Activated T-helper 1 cell treated with anti-CD3 and anti-CD28 coated beads, Interleukin-12 subunit alpha, Interleukin-12 subunit beta, Interleukin-2, Interleukin-4 antibody, amounts not matched to agents 30 ng/mL and 10 ng/mL and 1 ng/mL, durations not matched to agents 14 hours and 24 hours and 36 hours (primary cell): ENCODE data around the gene RUFY4. TPM values are rescaled to one million over a fixed set of nuclear protein-coding genes. Genes with fewer than 3 reads are reported as not detected.
"Not testable (repeated sequence)": the region's sequence is repeated elsewhere in the genome, so short reads cannot be mapped to it uniquely, and the experiment has no call there.

Experiments
- DNase-seq: peaks from one replicate; pipeline ENCODE4 v3.0.0; 2021; ENCODE audit warnings: low spot score
- H3K27ac Mint-ChIP-seq: one replicate; pipeline ENCODE4 v1.8.0; 2021; ENCODE audit warnings: mild to moderate bottlenecking, mixed read lengths
- H3K27me3 Mint-ChIP-seq: one replicate; pipeline ENCODE4 v1.8.0; 2022; ENCODE audit warnings: mild to moderate bottlenecking, moderate library complexity, mixed read lengths; ENCODE audit not compliant: insufficient read depth
- H3K36me3 Mint-ChIP-seq: one replicate; pipeline ENCODE4 v1.8.0; 2021; ENCODE audit warnings: low read depth, mixed read lengths
- H3K4me1 Mint-ChIP-seq: one replicate; pipeline ENCODE4 v1.8.0; 2021; ENCODE audit warnings: low read depth, mixed read lengths
- H3K4me3 Mint-ChIP-seq: one replicate; pipeline ENCODE4 v1.8.0; 2021; ENCODE audit warnings: mild to moderate bottlenecking, moderate library complexity, mixed read lengths
- H3K9me3 Mint-ChIP-seq: one replicate; pipeline ENCODE4 v1.8.0; 2021; ENCODE audit warnings: mixed read lengths
- intact Hi-C: fragments of 100-400 bp; cut with micrococcal nuclease; formaldehyde crosslinking; loops from one replicate; pipeline ENCODE4 v1.15.1; 2024
- total RNA-seq: library from RNA; stranded (reverse); gene quantifications from 2 replicates; pipeline ENCODE4 v1.2.3, GENCODE V29; 2022

Gene RUFY4
- total RNA-seq, 1 donor from 2014 or later: 0.67 TPM

- DNase-seq: peak; percentile 65
- Mint-ChIP-seq H3K4me3 (peak overlapping the region; percentile 56), H3K27ac (peak overlapping the region; percentile 30), H3K4me1 (peaks cover 11% of the 10 kb centered on the region)
- intact Hi-C loops: loop anchor here (1.0 to 5.0 kb wide), 4 partner anchors 34 to 249 kb away; partner anchors contain the start of gene RUFY4
- H3K27me3 Mint-ChIP-seq, H3K36me3 Mint-ChIP-seq, H3K9me3 Mint-ChIP-seq: not testable (repeated sequence)
These were observed 34.4 kb upstream of the RUFY4 start for GRCh38 chr2:218034497-218035213.

GRCh38 chr2:218035463-218036100 is 33.5 kb upstream of the RUFY4 start:
- Mint-ChIP-seq H3K27me3 (peaks cover 2% of the 10 kb centered on the region), H3K4me3 (peak overlapping the region; percentile 23), H3K4me1 (peaks cover 16% of the 10 kb centered on the region), H3K27ac (peak overlapping the region; percentile 20), H3K9me3 (peaks cover 7% of the 10 kb centered on the region), H3K36me3 (peaks cover 1% of the 10 kb centered on the region)
- intact Hi-C loops: loop anchor here (2.0 kb wide), 1 partner anchor 33 kb away; the partner anchor contains the start of gene RUFY4
- no peak for DNase-seq

GRCh38 chr2:218036371-218036770 is 32.7 kb upstream of the RUFY4 start:
- peaks cover 20% of the 10 kb centered on the region for H3K4me1 Mint-ChIP-seq
- H3K36me3 Mint-ChIP-seq: peaks cover 1% of the 10 kb centered on the region
- H3K27me3 Mint-ChIP-seq: peaks cover 2% of the 10 kb centered on the region
- DNase-seq: no peak
- intact Hi-C loops: no loop called here
- H3K9me3 Mint-ChIP-seq: peaks cover 11% of the 10 kb centered on the region
- H3K4me3 Mint-ChIP-seq: no peak overlapping the region
- H3K27ac Mint-ChIP-seq: no peak overlapping the region

GRCh38 chr2:218039171-218039570 is 29.9 kb upstream of the RUFY4 start:
- no peak overlapping the region for H3K4me3 Mint-ChIP-seq
- peaks cover 1% of the 10 kb centered on the region for H3K36me3 Mint-ChIP-seq
- peaks cover 11% of the 10 kb centered on the region for H3K9me3 Mint-ChIP-seq
- no peak for DNase-seq
- H3K27ac Mint-ChIP-seq: no peak overlapping the region
- intact Hi-C loops: no loop called here
- H3K27me3 Mint-ChIP-seq: peaks cover 2% of the 10 kb centered on the region
- H3K4me1 Mint-ChIP-seq: peaks cover 27% of the 10 kb centered on the region

GRCh38 chr2:218040883-218041282 is 28.2 kb upstream of the RUFY4 start:
- Mint-ChIP-seq H3K4me1 (peaks cover 27% of the 10 kb centered on the region), H3K27ac (no peak overlapping the region)

GRCh38 chr2:218041302-218042168 is 27.5 kb upstream of the RUFY4 start:
- H3K27me3 Mint-ChIP-seq: peaks cover 2% of the 10 kb centered on the region
- H3K4me3 Mint-ChIP-seq: no peak overlapping the region
- H3K36me3 Mint-ChIP-seq: peaks cover 6% of the 10 kb centered on the region
- H3K9me3 Mint-ChIP-seq: peaks cover 21% of the 10 kb centered on the region
- intact Hi-C loops: no loop called here
- DNase-seq: no peak
- H3K4me1 Mint-ChIP-seq: peaks cover 27% of the 10 kb centered on the region
- H3K27ac Mint-ChIP-seq: no peak overlapping the region

More at GRCh38 chr2:218040883-218041282, 28.2 kb upstream of the RUFY4 start:
- Mint-ChIP-seq H3K9me3 (peaks cover 21% of the 10 kb centered on the region), H3K27me3 (peaks cover 2% of the 10 kb centered on the region), H3K4me3 (no peak overlapping the region), H3K36me3 (peaks cover 6% of the 10 kb centered on the region)
- intact Hi-C loops: no loop called here
- DNase-seq: no peak

GRCh38 chr2:218043100-218043499 is 26.0 kb upstream of the RUFY4 start:
- intact Hi-C loops: no loop called here

GRCh38 chr2:218043701-218044109 is 25.3 kb upstream of the RUFY4 start:
- Mint-ChIP-seq H3K9me3 (peaks cover 21% of the 10 kb centered on the region), H3K27ac (no peak overlapping the region), H3K4me1 (peaks cover 25% of the 10 kb centered on the region), H3K27me3 (peaks cover 4% of the 10 kb centered on the region), H3K4me3 (no peak overlapping the region), H3K36me3 (peaks cover 6% of the 10 kb centered on the region)
- intact Hi-C loops: no loop called here
- DNase-seq: no peak

More at GRCh38 chr2:218043100-218043499, 26.0 kb upstream of the RUFY4 start:
- Mint-ChIP-seq H3K36me3 (peaks cover 6% of the 10 kb centered on the region), H3K27ac (no peak overlapping the region), H3K27me3 (peaks cover 4% of the 10 kb centered on the region), H3K4me1 (peaks cover 27% of the 10 kb centered on the region), H3K4me3 (no peak overlapping the region), H3K9me3 (peaks cover 21% of the 10 kb centered on the region)
- DNase-seq: no peak

- Mint-ChIP-seq H3K9me3 (peaks cover 21% of the 10 kb centered on the region), H3K4me1 (peaks cover 16% of the 10 kb centered on the region)
- DNase-seq, H3K4me3 Mint-ChIP-seq, H3K27ac Mint-ChIP-seq, H3K27me3 Mint-ChIP-seq, H3K36me3 Mint-ChIP-seq, intact Hi-C loops: not testable (repeated sequence)
These were observed 24.5 kb upstream of the RUFY4 start for GRCh38 chr2:218044599-218044998.

GRCh38 chr2:218046238-218046637 is 22.8 kb upstream of the RUFY4 start:
- Mint-ChIP-seq H3K4me3 (no peak overlapping the region), H3K27ac (no peak overlapping the region), H3K9me3 (peaks cover 18% of the 10 kb centered on the region), H3K36me3 (peaks cover 5% of the 10 kb centered on the region), H3K4me1 (peaks cover 8% of the 10 kb centered on the region), H3K27me3 (peaks cover 9% of the 10 kb centered on the region)
- DNase-seq: no peak
- intact Hi-C loops: no loop called here

- H3K4me1 Mint-ChIP-seq: no peaks in the 10 kb centered on the region
- DNase-seq: no peak
- no peak overlapping the region for H3K4me3 Mint-ChIP-seq
- H3K36me3 Mint-ChIP-seq: peaks cover 5% of the 10 kb centered on the region
- peaks cover 10% of the 10 kb centered on the region for H3K27me3 Mint-ChIP-seq
- peaks cover 17% of the 10 kb centered on the region for H3K9me3 Mint-ChIP-seq
- intact Hi-C loops: no loop called here
- H3K27ac Mint-ChIP-seq: no peak overlapping the region
These were observed 21.4 kb upstream of the RUFY4 start for GRCh38 chr2:218047536-218048225.

- Mint-ChIP-seq H3K36me3 (peaks cover 2% of the 10 kb centered on the region), H3K9me3 (peaks cover 7% of the 10 kb centered on the region), H3K27ac (no peak overlapping the region), H3K27me3 (peaks cover 10% of the 10 kb centered on the region), H3K4me3 (no peak overlapping the region), H3K4me1 (no peaks in the 10 kb centered on the region)
- intact Hi-C loops: no loop called here
- no peak for DNase-seq
These were observed 17.1 kb upstream of the RUFY4 start for GRCh38 chr2:218051903-218052302.
